Fibroblast of lung (primary cell): ENCODE results near the gene SLC17A6.

Experiments used
- CTCF ChIP-seq, 2 donors: IDR thresholded peaks in 1 of 2; conservative IDR thresholded peaks in 1 of 2; 1 replicate in 1 of 2; 2 replicates in 1 of 2; pipeline ENCODE4 v1.5.1; 2011 to 2012; ENCODE audit warnings: low read length in 2 of 2, control low read depth in 1 of 2, inconsistent platforms in 1 of 2, low read depth in 1 of 2, mild to moderate bottlenecking in 1 of 2
- EZH2 ChIP-seq: IDR thresholded peaks from 2 replicates; pipeline ENCODE4 v1.5.1; 2012; ENCODE audit warnings: low read length, control low read depth, mild to moderate bottlenecking; ENCODE audit errors: missing control alignments

- TF ChIP-seq CTCF (conservative IDR thresholded peaks at IDR 0.05 in 1 of 2, IDR thresholded peaks at IDR 0.05 in 1 of 2; ENCODE audit: low read depth in 1 of 2, low read length in 2 of 2) (peak; percentile 42 to 63), EZH2 (no peak)
Measured at GRCh38 chr11:22304337-22304961, 33.7 kb upstream of the SLC17A6 start.
